ENCODE results near the gene DNAH2.

The DNAH2 gene

DNA sequence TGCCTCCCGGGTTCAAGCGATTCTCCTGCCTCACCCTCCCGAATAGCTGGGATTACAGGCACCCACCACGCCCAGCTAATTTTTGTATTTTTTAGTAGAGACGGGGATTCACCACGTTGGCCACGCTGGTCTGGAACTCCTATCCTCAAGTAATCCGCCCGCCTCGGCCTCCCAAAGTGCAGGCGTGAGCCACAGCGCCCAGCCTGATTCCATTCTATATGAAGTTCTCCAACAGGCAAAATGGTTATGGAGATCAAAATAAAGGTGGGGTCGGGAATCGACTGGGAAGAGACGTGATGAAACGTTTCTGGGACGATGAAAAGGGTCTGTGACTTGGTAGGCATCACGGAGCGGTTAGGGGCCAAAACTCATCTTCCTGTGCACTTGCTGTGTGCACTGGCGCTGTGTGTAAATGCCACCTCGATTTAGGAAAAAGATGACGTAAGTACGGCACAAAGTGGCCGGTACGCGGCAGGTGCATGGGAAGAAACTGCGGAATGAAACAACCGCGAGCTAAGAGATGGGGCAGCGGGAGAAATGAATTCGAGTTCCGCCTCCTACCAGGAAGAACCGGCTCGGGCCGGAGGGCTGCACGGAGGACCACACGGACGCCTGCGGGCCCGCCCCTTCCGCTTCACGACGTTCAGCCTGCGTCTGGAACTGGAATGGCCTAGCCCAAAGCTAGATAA is 31.9 kb upstream of the DNAH2 start:
- TF ChIP-seq CTCF (IDR thresholded peaks at IDR 0.05; ENCODE audit: extremely low read depth, missing control alignments) = no peak
- DNase-seq (ENCODE audit: low spot score) = peak; percentile 88

GRCh38 chr17:7686222-7687071 is 31.1 kb upstream of the DNAH2 start:
- TF ChIP-seq CTCF (IDR thresholded peaks at IDR 0.05; ENCODE audit: extremely low read depth, missing control alignments) = no peak
- peak; percentile 77 for DNase-seq (ENCODE audit: low spot score)

DNA sequence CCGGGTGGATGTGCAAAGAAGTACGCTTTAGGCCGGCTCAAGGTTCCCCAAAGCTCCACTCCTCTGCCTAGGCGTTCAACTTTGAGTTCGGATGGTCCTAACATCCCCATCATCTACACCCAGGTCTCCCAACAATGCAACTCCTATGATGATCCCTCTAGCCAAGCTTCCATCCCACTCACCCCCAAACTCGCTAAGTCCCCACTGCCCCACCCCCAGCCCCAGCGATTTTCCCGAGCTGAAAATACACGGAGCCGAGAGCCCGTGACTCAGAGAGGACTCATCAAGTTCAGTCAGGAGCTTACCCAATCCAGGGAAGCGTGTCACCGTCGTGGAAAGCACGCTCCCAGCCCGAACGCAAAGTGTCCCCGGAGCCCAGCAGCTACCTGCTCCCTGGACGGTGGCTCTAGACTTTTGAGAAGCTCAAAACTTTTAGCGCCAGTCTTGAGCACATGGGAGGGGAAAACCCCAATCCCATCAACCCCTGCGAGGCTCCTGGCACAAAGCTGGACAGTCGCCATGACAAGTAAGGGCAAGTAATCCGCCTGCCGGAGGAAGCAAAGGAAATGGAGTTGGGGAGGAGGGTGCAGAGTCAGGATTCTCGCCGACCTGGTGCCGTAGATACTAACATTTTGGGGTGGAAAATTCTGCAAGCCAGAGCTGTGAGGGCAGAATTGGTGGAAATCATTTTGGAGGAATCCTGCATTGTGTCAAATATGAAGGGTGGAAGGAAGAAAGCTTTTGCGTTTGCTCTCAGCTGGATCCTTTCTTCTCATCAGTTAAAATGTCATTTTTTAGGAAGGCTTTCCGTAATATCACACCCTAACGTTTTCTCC is 30.3 kb upstream of the DNAH2 start, which contains the start of gene TP53:
TSS of gene TP53 (minus strand) at position 419 of the 836 bp plus-strand sequence. CDS start 10,896 bp downstream, outside the sequence.
- TF ChIP-seq CTCF (IDR thresholded peaks at IDR 0.05; ENCODE audit: extremely low read depth, missing control alignments) = no peak
- peak; percentile 83 for DNase-seq (ENCODE audit: low spot score)

DNA sequence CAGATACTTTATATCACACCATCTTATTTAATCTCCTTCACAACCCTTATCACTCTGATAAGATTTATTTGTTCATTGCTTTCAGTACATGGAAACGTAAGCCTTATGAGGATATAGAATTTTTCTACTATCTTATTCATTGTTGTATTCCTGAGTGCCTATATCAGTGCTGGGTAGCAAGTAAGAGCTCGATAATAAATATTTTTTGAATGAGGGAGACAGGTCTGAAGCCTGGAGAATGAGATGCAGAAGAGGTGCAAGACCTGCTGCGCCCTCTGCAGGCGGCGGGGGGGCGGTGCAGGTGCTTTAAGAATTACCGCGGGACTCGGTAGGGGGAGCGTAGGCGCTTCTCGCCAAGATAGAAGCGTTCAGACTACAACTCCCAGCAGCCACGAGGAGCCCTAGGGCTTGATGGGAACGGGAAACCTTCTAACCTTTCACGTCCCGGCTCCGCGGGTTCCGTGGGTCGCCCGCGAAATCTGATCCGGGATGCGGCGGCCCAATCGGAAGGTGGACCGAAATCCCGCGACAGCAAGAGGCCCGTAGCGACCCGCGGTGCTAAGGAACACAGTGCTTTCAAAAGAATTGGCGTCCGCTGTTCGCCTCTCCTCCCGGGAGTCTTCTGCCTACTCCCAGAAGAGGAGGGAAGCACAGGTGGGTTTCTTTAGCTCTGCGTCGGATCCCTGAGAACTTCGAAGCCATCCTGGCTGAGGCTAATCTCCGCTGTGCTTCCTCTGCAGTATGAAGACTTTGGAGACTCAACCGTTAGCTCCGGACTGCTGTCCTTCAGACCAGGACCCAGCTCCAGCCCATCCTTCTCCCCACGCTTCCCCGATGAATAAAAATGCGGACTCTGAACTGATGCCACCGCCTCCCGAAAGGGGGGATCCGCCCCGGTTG is 29.4 kb upstream of the DNAH2 start, which contains the start of gene WRAP53:
TSS of gene WRAP53 (plus strand) at position 570 of the 900 bp plus-strand sequence. CDS start at position 742, 172 bp downstream.
- peak; percentile 98 for TF ChIP-seq CTCF (IDR thresholded peaks at IDR 0.05; ENCODE audit: extremely low read depth, missing control alignments)
- DNase-seq (ENCODE audit: low spot score) = peak; percentile 92

DNA sequence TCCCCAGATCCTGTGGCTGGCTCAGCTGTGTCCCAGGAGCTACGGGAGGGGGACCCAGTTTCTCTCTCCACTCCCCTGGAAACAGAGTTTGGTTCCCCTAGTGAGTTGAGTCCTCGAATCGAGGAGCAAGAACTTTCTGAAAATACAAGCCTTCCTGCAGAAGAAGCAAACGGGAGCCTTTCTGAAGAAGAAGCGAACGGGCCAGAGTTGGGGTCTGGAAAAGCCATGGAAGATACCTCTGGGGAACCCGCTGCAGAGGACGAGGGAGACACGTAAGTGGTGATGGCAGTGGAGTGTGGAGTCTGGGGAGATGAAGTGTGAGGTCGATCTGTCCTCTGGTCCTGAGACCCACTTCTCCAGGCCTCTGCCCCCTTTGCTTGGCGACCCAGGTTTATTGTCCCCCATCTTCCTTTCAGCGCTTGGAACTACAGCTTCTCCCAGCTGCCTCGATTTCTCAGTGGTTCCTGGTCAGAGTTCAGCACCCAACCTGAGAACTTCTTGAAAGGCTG is 28.7 kb upstream of the DNAH2 start:
- no peak for DNase-seq (ENCODE audit: low spot score)
- TF ChIP-seq CTCF (IDR thresholded peaks at IDR 0.05; ENCODE audit: extremely low read depth, missing control alignments) = no peak

DNA sequence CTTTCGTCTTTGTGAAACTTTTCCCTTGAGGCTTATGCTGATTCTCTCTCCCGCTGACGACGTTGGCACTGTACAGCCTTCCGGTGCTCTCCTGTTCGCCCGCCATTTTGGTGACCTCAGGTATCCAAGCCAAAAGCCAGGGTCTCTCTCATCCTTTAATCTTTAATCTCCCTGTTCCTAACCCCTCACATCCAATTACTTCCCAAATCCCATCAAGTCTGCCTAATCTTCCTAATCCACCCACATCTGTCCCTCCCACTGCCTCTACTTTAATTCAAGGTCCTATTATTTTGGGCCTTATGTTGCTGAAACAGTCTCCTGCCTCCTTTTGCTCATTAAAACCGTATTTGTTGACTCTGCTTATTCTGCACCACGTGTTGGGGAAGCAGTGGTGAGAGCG is 22.0 kb upstream of the DNAH2 start:
- DNase-seq (ENCODE audit: low spot score) = no peak
- no peak for TF ChIP-seq CTCF (IDR thresholded peaks at IDR 0.05; ENCODE audit: extremely low read depth, missing control alignments)

All from GM20000 (cell line).